ENCODE measurements around the gene VPREB1.
"Not testable (repeated sequence)": the region's sequence is repeated elsewhere in the genome, so short reads cannot be mapped to it uniquely, and the experiment has no call there.

Gene VPREB1

GRCh38 chr22:22207845-22208564, 36.6 kb upstream of the VPREB1 start:
- no peak for TF ChIP-seq ZNF274 (IDR thresholded peaks at IDR 0.05; ENCODE audit: low read depth, low read length)
- peak overlapping the region; percentile 25; the same call in 1 of the 2 replicates for H3K4me3 ChIP-seq (ENCODE audit: low read length)

DNA sequence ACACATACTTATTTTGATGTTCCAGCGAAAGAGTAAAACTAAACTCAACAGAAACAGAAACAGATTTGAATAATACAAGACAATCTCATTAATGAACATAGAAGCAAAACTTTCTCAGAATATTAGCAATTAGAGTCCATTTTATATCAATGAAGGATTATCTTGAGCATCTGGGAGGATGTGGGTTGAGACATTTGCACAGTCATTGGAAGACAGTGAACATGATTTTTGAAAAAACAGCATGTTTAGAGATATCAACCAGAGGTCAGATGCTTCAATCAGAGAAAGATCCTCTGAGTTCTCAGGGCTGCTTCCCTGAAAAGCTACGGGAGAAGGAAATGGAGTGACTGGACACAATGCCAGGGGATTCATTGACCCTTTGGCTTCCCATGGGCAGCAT, 35.9 kb upstream of the VPREB1 start:
- no peak for TF ChIP-seq ZNF274 (IDR thresholded peaks at IDR 0.05; ENCODE audit: low read depth, low read length)

GRCh38 chr22:22209080-22209640, 35.4 kb upstream of the VPREB1 start:
- H3K4me3 ChIP-seq (ENCODE audit: low read length), result not testable (repeated sequence)

More for the DNA sequence above, 35.9 kb upstream of the VPREB1 start:
- H3K4me3 ChIP-seq (ENCODE audit: low read length), result no peak overlapping the region

DNA sequence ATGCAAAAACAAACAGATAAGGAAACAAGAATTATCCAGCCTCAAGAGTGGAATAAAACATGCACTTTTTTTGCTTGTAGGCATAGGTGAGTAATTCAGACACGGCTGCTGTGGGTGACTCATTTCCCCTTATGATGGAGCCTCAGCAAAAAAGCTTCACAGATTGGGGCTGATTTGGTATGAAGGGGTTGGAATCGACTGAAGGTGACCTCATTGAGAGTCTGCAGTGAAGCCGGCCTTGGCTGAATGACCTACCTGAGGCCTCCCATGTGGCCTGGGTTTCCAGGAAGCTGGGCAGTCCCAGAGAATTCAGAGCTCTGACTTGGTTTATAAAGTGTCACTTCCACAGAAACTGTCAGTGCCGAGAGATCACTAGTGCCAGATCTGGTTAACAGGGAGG, 34.2 kb upstream of the VPREB1 start:
- no peak for TF ChIP-seq ZNF274 (IDR thresholded peaks at IDR 0.05; ENCODE audit: low read depth, low read length)
- no peak overlapping the region for H3K4me3 ChIP-seq (ENCODE audit: low read length)

GRCh38 chr22:22210889-22211833, 33.4 kb upstream of the VPREB1 start:
- no peak overlapping the region for H3K4me3 ChIP-seq (ENCODE audit: low read length)
- no peak for TF ChIP-seq ZNF274 (IDR thresholded peaks at IDR 0.05; ENCODE audit: low read depth, low read length)

DNA sequence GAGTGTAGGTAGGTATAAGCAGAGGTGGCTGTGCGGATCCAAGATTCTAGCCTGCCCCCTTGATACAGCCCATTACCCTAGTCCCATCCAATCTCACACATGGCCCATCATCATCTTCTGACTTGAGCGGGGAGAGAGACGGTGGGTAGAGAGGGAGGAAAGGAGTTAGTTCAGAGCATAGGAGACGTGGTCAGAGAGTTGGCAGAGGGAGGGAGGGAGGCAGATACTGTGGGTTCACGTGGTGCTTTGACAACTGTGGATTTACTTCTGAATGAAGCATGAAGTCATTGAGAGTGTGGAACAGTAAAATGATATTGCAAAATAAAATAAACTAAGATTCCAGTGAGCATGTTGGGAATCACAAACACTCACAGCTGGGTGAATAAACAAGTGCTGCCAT, 31.4 kb upstream of the VPREB1 start:
- no peak for TF ChIP-seq ZNF274 (IDR thresholded peaks at IDR 0.05; ENCODE audit: low read depth, low read length)
- no peak overlapping the region for H3K4me3 ChIP-seq (ENCODE audit: low read length)

GRCh38 chr22:22214819-22215329, 29.7 kb upstream of the VPREB1 start:
- no peak overlapping the region for H3K4me3 ChIP-seq (ENCODE audit: low read length)
- no peak for TF ChIP-seq ZNF274 (IDR thresholded peaks at IDR 0.05; ENCODE audit: low read depth, low read length)

DNA sequence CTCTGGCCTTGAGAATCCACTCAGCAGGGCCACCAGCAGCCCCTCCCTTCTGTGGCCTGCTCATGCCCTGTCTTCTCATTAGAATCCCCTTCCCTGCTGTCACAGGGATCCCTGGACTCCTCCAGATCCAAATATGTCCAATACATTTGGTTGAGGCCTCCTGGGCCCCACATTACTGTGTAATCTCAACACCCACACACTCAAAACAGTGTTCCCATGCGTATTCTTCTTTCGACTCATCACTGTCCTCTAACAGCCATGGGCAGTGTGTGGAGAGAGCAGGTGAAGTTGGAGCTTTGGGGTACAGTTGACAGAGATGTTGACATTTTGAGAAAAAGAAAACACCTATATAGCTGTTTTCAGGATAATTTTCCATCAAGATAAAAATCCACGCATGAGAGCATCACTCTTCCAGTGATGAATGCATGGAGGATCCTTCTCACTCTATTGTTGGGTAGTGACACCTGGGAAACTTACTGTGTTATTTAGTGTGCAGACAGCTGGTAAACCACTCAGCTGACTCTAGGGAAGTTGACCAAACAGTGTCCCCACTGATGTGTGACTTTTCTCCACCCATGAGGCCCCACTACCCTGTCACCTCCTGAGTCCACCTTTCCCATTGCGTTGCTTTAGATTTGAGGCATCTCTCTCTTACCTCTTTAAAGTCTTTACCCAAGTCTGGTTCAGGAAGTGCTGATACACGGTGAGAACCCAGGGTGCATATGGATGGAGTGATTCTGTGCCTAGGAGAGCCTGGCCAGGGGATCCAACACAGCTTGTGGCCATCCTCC, 28.7 kb upstream of the VPREB1 start:
- no peak overlapping the region for H3K4me3 ChIP-seq (ENCODE audit: low read length)
- TF ChIP-seq ZNF274 (IDR thresholded peaks at IDR 0.05; ENCODE audit: low read depth, low read length), result no peak

GRCh38 chr22:22216450-22216959, 28.1 kb upstream of the VPREB1 start:
- H3K4me3 ChIP-seq (ENCODE audit: low read length), result no peak overlapping the region
- TF ChIP-seq ZNF274 (IDR thresholded peaks at IDR 0.05; ENCODE audit: low read depth, low read length), result no peak

DNA sequence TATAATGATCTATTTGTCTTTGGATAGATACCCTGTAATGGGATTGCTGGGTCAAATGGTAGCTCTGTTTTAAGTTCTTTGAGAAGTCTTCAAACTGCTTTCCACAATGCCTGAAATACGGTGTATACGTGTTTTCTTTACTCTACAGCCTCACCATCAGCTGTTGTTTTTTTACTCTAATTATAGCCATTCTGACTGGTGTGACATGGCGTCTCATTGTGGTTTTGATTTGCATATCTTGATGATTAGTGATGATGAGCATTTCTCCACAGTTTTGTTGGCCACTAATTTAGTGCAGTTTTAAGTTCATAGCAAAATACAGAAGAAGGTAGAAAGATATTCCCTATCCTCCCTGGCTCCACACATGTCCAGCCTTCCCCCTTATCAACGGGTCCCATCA, 26.3 kb upstream of the VPREB1 start:
- H3K4me3 ChIP-seq (ENCODE audit: low read length), result no peak overlapping the region
- TF ChIP-seq ZNF274 (IDR thresholded peaks at IDR 0.05; ENCODE audit: low read depth, low read length), result no peak

DNA sequence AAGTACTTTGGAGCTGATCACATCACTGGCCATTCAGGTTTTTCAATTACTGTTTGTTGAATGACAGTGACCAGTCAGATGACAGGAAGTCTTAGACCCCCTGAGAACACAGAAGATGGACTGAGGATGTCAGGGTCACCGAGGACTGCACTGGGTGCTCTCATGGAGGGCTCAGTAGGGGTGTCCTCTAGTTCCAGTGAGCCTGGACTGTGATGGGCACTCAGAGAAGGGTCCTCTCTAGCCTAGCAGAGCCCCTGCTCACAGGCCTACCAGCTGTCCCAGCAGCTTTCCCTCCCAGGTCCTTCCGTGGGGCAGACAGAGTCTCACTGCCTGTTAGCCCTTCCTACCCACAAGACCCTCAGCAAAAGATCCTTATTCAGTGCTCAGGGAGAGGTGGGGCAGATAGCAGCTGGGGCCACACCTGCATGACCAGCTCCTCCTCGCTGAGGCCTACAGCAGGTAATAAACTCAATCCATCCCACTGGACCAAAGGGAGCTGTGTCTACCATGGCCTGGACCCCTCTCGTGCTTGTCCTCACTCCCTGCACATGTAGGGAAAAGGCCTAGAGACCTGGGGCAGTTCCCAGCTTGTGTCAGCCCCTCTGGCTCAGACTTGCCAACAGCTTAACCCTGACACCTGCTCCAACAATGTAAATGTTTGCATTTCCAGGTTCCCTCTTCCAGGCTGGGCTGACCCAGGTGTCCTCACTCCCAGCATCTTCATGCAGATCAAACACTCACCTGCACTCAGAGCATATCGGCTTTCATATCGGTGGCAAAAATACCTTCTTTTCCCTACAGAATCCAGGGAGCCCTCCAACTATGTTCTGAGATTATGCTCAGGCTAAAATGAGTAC, 25.2 kb upstream of the VPREB1 start:
- no peak for TF ChIP-seq ZNF274 (IDR thresholded peaks at IDR 0.05; ENCODE audit: low read depth, low read length)

GRCh38 chr22:22221043-22221442, 23.5 kb upstream of the VPREB1 start:
- H3K4me3 ChIP-seq (ENCODE audit: low read length), result not testable (repeated sequence)

More for the DNA sequence above, 25.2 kb upstream of the VPREB1 start:
- H3K4me3 ChIP-seq (ENCODE audit: low read length), result no peak overlapping the region
